GM12878 (cell line): ENCODE data around the gene HDAC2. TPM values are rescaled to one million over a fixed set of nuclear protein-coding genes. Genes with fewer than 3 reads are reported as not detected.

Experiments used
- ATAC-seq: fragments of 200-7000 bp; cut with Tn5 transposase; 3 replicates; pipeline ENCODE4 v1.9.1; 2020; ENCODE audit warnings: mild to moderate bottlenecking, moderate library complexity
- BruUV-seq: library from RNA; stranded (reverse); fragments of 400-500 nt; replicated peaks from 2 replicates; lab custom pipeline; 2021; lab: Mats Ljungman, UMichigan
- CTCF ChIA-PET: fragments of 300-600 bp; sonication (Branson Sonifier 250); formaldehyde crosslinking; extraction: SDS; loops from one replicate; lab custom pipeline; 2021; ENCODE audit warnings: inconsistent platforms; lab: Yijun Ruan, JAX
- POLR2A ChIA-PET: fragments of 350-600 bp; formaldehyde crosslinking; extraction: SDS; loops from one replicate; lab custom pipeline; 2021; ENCODE audit warnings: inconsistent platforms; lab: Charles Lee
- RAD21 ChIA-PET: fragments of 300-600 bp; sonication (Branson Sonifier 250); formaldehyde crosslinking; loops from one replicate; lab custom pipeline; 2023; ENCODE audit warnings: antibody characterized with exemption; ENCODE audit not compliant: unreplicated experiment; lab: Charles Lee
- SMC1A ChIA-PET: fragments of 300-600 bp; sonication (Branson Sonifier 250); formaldehyde crosslinking; loops from one replicate; lab custom pipeline; 2023; ENCODE audit not compliant: unreplicated experiment, uncharacterized antibody; lab: Charles Lee
- DNase-seq: peaks from one replicate; pipeline ENCODE4 v3.0.0-alpha.2; 2011; ENCODE audit warnings: low read depth, low spot score
- FAIRE-seq: peaks from 3 replicates; lab custom pipeline; 2011; peaks lifted over from hg19 to GRCh38; lab: Jason Lieb, UNC
- H2AFZ ChIP-seq: 2 replicates; pipeline ENCODE4 v1.6.0; 2011; ENCODE audit warnings: low read depth, low read length, control low read depth; ENCODE audit not compliant: control insufficient read depth
- H3K27ac ChIP-seq: 2 replicates; pipeline ENCODE4 v1.5.1; 2011; ENCODE audit warnings: control low read depth; ENCODE audit not compliant: control insufficient read depth, insufficient read depth
- H3K27me3 ChIP-seq, 2 experiments: replicated peaks in 1 of 2; 2 replicates each; pipeline versions ENCODE4 v1.6.0 to v1.6.1; 2011; ENCODE audit warnings: low read length in 1 of 2; ENCODE audit not compliant: control insufficient read depth in 2 of 2, insufficient read depth in 2 of 2
- H3K36me3 ChIP-seq, 2 experiments: 2 replicates each; pipeline ENCODE4 v1.5.1; 2011; ENCODE audit warnings: low read length in 1 of 2; ENCODE audit not compliant: control insufficient read depth in 2 of 2, insufficient read depth in 2 of 2
- H3K4me1 ChIP-seq: 2 replicates; pipeline ENCODE4 v1.6.1; 2011; ENCODE audit warnings: mild to moderate bottlenecking, low read length, moderate library complexity, mixed read lengths; ENCODE audit not compliant: control insufficient read depth, insufficient read depth
- H3K4me2 ChIP-seq: 2 replicates; pipeline ENCODE4 v1.6.0; 2011; ENCODE audit warnings: control low read depth; ENCODE audit not compliant: control insufficient read depth, insufficient read depth
- H3K4me3 ChIP-seq: fragments of 200-600 bp; sonication (generic); 2 replicates; pipeline ENCODE4 v1.5.1; 2016
- H3K79me2 ChIP-seq: 2 replicates; pipeline ENCODE4 v1.6.0; 2011; ENCODE audit warnings: low read length; ENCODE audit not compliant: control insufficient read depth, insufficient read depth
- H3K9ac ChIP-seq: 2 replicates; pipeline ENCODE4 v1.8.0; 2011; ENCODE audit warnings: low read length, control low read depth, mixed read lengths; ENCODE audit not compliant: control insufficient read depth, insufficient read depth
- H3K9me3 ChIP-seq: replicated peaks from 3 replicates; pipeline ENCODE4 v1.5.1; 2011; ENCODE audit warnings: mild to moderate bottlenecking, low read length; ENCODE audit not compliant: control insufficient read depth, insufficient read depth
- H4K20me1 ChIP-seq: 2 replicates; pipeline ENCODE4 v1.6.0; 2011; ENCODE audit not compliant: control insufficient read depth, insufficient read depth
- ATF7 ChIP-seq: fragments of 450-650 bp; IDR thresholded peaks from 2 replicates; pipeline ENCODE4 v1.6.1; 2016; ENCODE audit warnings: low read depth, mild to moderate bottlenecking
- BACH1 ChIP-seq: fragments of 450-650 bp; IDR thresholded peaks from 2 replicates; pipeline ENCODE4 v1.6.1; 2017; ENCODE audit warnings: mild to moderate bottlenecking, borderline replicate concordance
- CHD4 ChIP-seq: fragments of 200-600 bp; sonication (generic); IDR thresholded peaks from 2 replicates; pipeline ENCODE4 v1.6.1; 2016; ENCODE audit warnings: mild to moderate bottlenecking
- CREM ChIP-seq: IDR thresholded peaks from 2 replicates; pipeline ENCODE4 v1.6.1; 2014; ENCODE audit warnings: antibody characterized with exemption, low read depth
- ETV6 ChIP-seq, 2 experiments: fragments of 450-650 bp in 1 of 2; IDR thresholded peaks in 1 of 2; conservative IDR thresholded peaks in 1 of 2; 2 replicates each; pipeline ENCODE4 v1.6.1; 2014; ENCODE audit warnings: antibody characterized with exemption in 1 of 2, borderline replicate concordance in 1 of 2, low read depth in 1 of 2, mild to moderate bottlenecking in 1 of 2, moderate library complexity in 1 of 2
- FOS ChIP-seq: IDR thresholded peaks from 3 replicates; pipeline ENCODE4 v1.6.1; 2011; ENCODE audit warnings: borderline replicate concordance; ENCODE audit not compliant: insufficient read length; ENCODE audit errors: extremely low read depth
- FOXK2 ChIP-seq: fragments of 450-650 bp; IDR thresholded peaks from 2 replicates; pipeline ENCODE4 v1.6.1; 2017; ENCODE audit warnings: mild to moderate bottlenecking, moderate library complexity
- HCFC1 ChIP-seq: fragments of 150-350 bp; IDR thresholded peaks from 2 replicates; pipeline ENCODE4 v1.6.1; 2014; ENCODE audit warnings: low read length
- NFYB ChIP-seq: IDR thresholded peaks from 2 replicates; pipeline ENCODE4 v1.6.1; 2011; ENCODE audit warnings: low read depth, mild to moderate bottlenecking, low read length, improper control_type of control experiment, moderate library complexity; ENCODE audit not compliant: insufficient read depth
- PML ChIP-seq: IDR thresholded peaks from 2 replicates; pipeline ENCODE4 v1.6.1; 2012; ENCODE audit warnings: low read length, inconsistent platforms
- RELA ChIP-seq: fragments of 450-650 bp; IDR thresholded peaks from 2 replicates; pipeline ENCODE4 v1.8.0; 2014; ENCODE audit warnings: borderline replicate concordance; ENCODE audit not compliant: partially characterized antibody
- SIX5 ChIP-seq: IDR thresholded peaks from 2 replicates; pipeline ENCODE4 v1.6.1; 2011; ENCODE audit warnings: mild to moderate bottlenecking, low read depth, low read length, moderate library complexity; ENCODE audit not compliant: severe bottlenecking
- SMAD5 ChIP-seq: IDR thresholded peaks from 2 replicates; pipeline ENCODE4 v1.6.1; 2016; ENCODE audit warnings: antibody characterized with exemption, low read depth
- ZNF274 ChIP-seq: IDR thresholded peaks from one replicate; pipeline ENCODE4 v1.8.0; 2011; ENCODE audit not compliant: insufficient read length, insufficient read depth
- ZZZ3 ChIP-seq: IDR thresholded peaks from 2 replicates; pipeline ENCODE4 v1.6.1; 2011; ENCODE audit warnings: low read depth; ENCODE audit not compliant: control insufficient read depth, insufficient read length
- WGBS: methylation state at CpG from one replicate; pipeline ENCODE4 v1.1.6; 2016; ENCODE audit warnings: low lambda C conversion rate; ENCODE audit not compliant: insufficient replicate concordance, insufficient coverage; ENCODE audit errors: missing lambda C conversion rate; 5-methylcytosine and 5-hydroxymethylcytosine counted together
- in situ Hi-C: fragments of 300-500 bp; cut with MboI; formaldehyde crosslinking; loops from 9 replicates; pipeline ENCODE4 v1.14.3; 2018; ENCODE audit warnings: mixed read lengths
- intact Hi-C: fragments of 100-400 bp; cut with micrococcal nuclease; formaldehyde crosslinking; loops from one replicate; pipeline ENCODE4 v1.14.2; 2022; ENCODE audit not compliant: unreplicated experiment
- polyA plus RNA-seq, 11 experiments: library from polyadenylated mRNA; depleted of rRNA in 4 of 11; unstranded in 6 of 11; stranded (reverse) in 5 of 11; fragments of >200 nt; fragmentation: Nextera tagmentation in 4 of 11; fragmentation: Illumina TruSeq in 1 of 11; extraction: Ambion mirVana in 4 of 11; extraction: Trizol in 1 of 11; gene quantifications; 1 replicate in 1 of 11; 2 replicates in 10 of 11; pipeline versions ENCODE4 v1.2.1 to v1.2.3, GENCODE V29; 2011 to 2016; ENCODE audit warnings: inconsistent platforms in 2 of 11, missing spikeins in 2 of 11, low read depth in 1 of 11
- total RNA-seq, 4 experiments: library from RNA; depleted of rRNA in 3 of 4; stranded (reverse); fragments of >200 nt in 3 of 4; fragmentation: Illumina TruSeq in 1 of 4; extraction: Trizol in 1 of 4; gene quantifications; 2 replicates each; pipeline versions ENCODE4 v1.2.1 to v1.2.3, GENCODE V29; 2013 to 2021
- TF ChIP-seq, protein P1 (sequence below): fragments of 450-650 bp; IDR thresholded peaks from 2 replicates; pipeline ENCODE4 v1.6.1; 2016; ENCODE audit warnings: mild to moderate bottlenecking
- TF ChIP-seq, protein P2 (sequence below): fragments of 150-350 bp; IDR thresholded peaks from 2 replicates; pipeline ENCODE4 v1.6.1; 2014; ENCODE audit warnings: mild to moderate bottlenecking, low read depth, low read length
- TF ChIP-seq, protein P3 (sequence below): IDR thresholded peaks from 2 replicates; pipeline ENCODE4 v1.6.1; 2011; ENCODE audit warnings: mild to moderate bottlenecking, low read depth, low read length, moderate library complexity; ENCODE audit not compliant: insufficient replicate concordance
- TF ChIP-seq, protein P4 (sequence below): fragments of 450-650 bp; IDR thresholded peaks from 2 replicates; pipeline ENCODE4 v1.6.1; 2016; ENCODE audit warnings: mild to moderate bottlenecking

The HDAC2 gene
- total and polyA plus RNA-seq, 10 of the 15 experiments (the other 5 are each of a cell fraction or from before 2014, with no cell fraction given) = 40.4 to 210 (median 114) TPM

DNA sequence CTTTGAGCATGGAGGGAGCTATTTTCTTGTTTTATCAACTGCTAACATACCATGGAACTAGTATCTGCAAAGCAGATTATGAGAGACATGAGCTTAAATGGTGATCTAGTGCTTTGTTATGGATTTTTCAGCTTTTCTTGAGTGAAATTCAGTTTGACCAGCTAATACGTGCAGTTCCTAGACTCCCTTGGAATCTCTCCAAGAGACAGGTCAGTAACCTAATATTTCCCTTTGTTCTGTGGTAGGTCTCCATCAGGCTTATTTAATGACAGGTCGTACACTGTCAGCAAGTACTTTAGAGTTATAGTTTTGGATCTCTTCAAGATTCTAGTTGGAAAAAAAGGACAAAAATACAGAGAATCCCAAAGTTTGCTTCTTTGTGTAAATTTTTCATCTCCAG, 43.9 kb downstream of the HDAC2 start:
- in situ Hi-C loops (no loop called here), intact Hi-C loops (no loop called here)
- peaks cover 2% of the 10 kb centered on the region; the same call in 1 of the 3 replicates for H3K9me3 ChIP-seq
- no peak for DNase-seq
- no peak for FAIRE-seq
- RAD21 ChIA-PET = no interaction called here
- no TSS peak for BruUV-seq
- no peaks in the 10 kb centered on the region for H3K36me3 ChIP-seq
- no peaks in the 10 kb centered on the region for H4K20me1 ChIP-seq
- H3K4me2 ChIP-seq = no peak overlapping the region
- no peaks in the 10 kb centered on the region for H3K79me2 ChIP-seq
- POLR2A ChIA-PET = interaction anchor here (0.5 kb wide), 1 partner anchor 797 kb away, joined by 3 read pairs; no protein-coding TSS in a partner anchor
- CTCF ChIA-PET = interaction anchor here (2.7 kb wide), 1 partner anchor 9 kb away, joined by 10 read pairs; no protein-coding TSS in a partner anchor
- TF ChIP-seq CHD4 (no peak), NFYB (no peak), ETV6 (conservative IDR thresholded peaks at IDR 0.05 in 1 of 2, IDR thresholded peaks at IDR 0.05 in 1 of 2; ENCODE audit: borderline replicate concordance in 1 of 2, low read depth in 1 of 2) (no peak), ZZZ3 (no peak), FOXK2 (no peak), RELA (no peak), SMAD5 (no peak), PML (no peak), ZNF274 (no peak), SIX5 (no peak), ATF7 (no peak), CREM (no peak), FOS (no peak), BACH1 (no peak), HCFC1 (no peak)
- TF ChIP-seq, protein P1, sequence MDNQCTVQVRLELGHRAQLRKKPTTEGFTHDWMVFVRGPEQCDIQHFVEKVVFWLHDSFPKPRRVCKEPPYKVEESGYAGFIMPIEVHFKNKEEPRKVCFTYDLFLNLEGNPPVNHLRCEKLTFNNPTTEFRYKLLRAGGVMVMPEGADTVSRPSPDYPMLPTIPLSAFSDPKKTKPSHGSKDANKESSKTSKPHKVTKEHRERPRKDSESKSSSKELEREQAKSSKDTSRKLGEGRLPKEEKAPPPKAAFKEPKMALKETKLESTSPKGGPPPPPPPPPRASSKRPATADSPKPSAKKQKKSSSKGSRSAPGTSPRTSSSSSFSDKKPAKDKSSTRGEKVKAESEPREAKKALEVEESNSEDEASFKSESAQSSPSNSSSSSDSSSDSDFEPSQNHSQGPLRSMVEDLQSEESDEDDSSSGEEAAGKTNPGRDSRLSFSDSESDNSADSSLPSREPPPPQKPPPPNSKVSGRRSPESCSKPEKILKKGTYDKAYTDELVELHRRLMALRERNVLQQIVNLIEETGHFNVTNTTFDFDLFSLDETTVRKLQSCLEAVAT = no peak
- TF ChIP-seq, protein P2, sequence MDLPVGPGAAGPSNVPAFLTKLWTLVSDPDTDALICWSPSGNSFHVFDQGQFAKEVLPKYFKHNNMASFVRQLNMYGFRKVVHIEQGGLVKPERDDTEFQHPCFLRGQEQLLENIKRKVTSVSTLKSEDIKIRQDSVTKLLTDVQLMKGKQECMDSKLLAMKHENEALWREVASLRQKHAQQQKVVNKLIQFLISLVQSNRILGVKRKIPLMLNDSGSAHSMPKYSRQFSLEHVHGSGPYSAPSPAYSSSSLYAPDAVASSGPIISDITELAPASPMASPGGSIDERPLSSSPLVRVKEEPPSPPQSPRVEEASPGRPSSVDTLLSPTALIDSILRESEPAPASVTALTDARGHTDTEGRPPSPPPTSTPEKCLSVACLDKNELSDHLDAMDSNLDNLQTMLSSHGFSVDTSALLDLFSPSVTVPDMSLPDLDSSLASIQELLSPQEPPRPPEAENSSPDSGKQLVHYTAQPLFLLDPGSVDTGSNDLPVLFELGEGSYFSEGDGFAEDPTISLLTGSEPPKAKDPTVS = no peak
- TF ChIP-seq, protein P3, sequence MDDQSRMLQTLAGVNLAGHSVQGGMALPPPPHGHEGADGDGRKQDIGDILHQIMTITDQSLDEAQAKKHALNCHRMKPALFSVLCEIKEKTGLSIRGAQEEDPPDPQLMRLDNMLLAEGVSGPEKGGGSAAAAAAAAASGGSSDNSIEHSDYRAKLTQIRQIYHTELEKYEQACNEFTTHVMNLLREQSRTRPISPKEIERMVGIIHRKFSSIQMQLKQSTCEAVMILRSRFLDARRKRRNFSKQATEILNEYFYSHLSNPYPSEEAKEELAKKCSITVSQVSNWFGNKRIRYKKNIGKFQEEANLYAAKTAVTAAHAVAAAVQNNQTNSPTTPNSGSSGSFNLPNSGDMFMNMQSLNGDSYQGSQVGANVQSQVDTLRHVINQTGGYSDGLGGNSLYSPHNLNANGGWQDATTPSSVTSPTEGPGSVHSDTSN = no peak
- TF ChIP-seq, protein P4, sequence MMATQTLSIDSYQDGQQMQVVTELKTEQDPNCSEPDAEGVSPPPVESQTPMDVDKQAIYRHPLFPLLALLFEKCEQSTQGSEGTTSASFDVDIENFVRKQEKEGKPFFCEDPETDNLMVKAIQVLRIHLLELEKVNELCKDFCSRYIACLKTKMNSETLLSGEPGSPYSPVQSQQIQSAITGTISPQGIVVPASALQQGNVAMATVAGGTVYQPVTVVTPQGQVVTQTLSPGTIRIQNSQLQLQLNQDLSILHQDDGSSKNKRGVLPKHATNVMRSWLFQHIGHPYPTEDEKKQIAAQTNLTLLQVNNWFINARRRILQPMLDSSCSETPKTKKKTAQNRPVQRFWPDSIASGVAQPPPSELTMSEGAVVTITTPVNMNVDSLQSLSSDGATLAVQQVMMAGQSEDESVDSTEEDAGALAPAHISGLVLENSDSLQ = no peak
- no peak overlapping the region for H3K4me3 ChIP-seq
- SMC1A ChIA-PET = interaction anchor here (0.9 to 1.4 kb wide), 3 partner anchors 12 to 67 kb away, joined by 3 to 4 read pairs (median 3); no protein-coding TSS in a partner anchor
- no peak overlapping the region for H3K9ac ChIP-seq
- WGBS = 75% methylated on average over 2 of the region's 2 CpGs
- no peaks in the 10 kb centered on the region for H3K27me3 ChIP-seq
- H3K4me1 ChIP-seq = no peaks in the 10 kb centered on the region
- no peak for ATAC-seq
- no peak overlapping the region for H3K27ac ChIP-seq
- no peak overlapping the region for H2AFZ ChIP-seq
